OCI-LY7 (cell line): ENCODE data around the gene KIAA1217. TPM values are rescaled to one million over a fixed set of nuclear protein-coding genes. Genes with fewer than 3 reads are reported as not detected.

Source experiments
- BruUV-seq: library from RNA; stranded (reverse); fragments of 400-500 nt; replicated peaks from 2 replicates; lab custom pipeline; 2021; lab: Mats Ljungman, UMichigan
- CTCF ChIA-PET: fragments of 300-600 bp; sonication (Branson Sonifier 250); formaldehyde crosslinking; loops from one replicate; lab custom pipeline; 2022; ENCODE audit warnings: antibody characterized with exemption; ENCODE audit not compliant: unreplicated experiment; lab: Charles Lee
- POLR2A ChIA-PET: fragments of 300-600 bp; sonication (Branson Sonifier 250); formaldehyde crosslinking; loops from one replicate; lab custom pipeline; 2022; ENCODE audit warnings: antibody characterized with exemption; lab: Charles Lee
- DNase-seq: peaks from one replicate; pipeline ENCODE4 v3.0.0-alpha.2; 2015; ENCODE audit warnings: low spot score
- H2AFZ ChIP-seq: fragments of 200-600 bp; sonication (generic), shearing (Covaris generic); 2 replicates; pipeline ENCODE4 v1.6.1; 2014; ENCODE audit warnings: mild to moderate bottlenecking, antibody characterized with exemption, low read length, moderate library complexity
- H3K27ac ChIP-seq: fragments of 200-600 bp; sonication (generic); 2 replicates; pipeline ENCODE4 v1.5.1; 2014; ENCODE audit warnings: mixed run types, low read depth, mild to moderate bottlenecking, moderate library complexity, low read length, inconsistent platforms; ENCODE audit not compliant: poor library complexity, severe bottlenecking
- H3K36me3 ChIP-seq: fragments of 200-600 bp; sonication (generic); 2 replicates; pipeline ENCODE4 v1.6.1; 2014; ENCODE audit warnings: mild to moderate bottlenecking, antibody characterized with exemption, low read length, moderate library complexity, mixed read lengths; ENCODE audit not compliant: insufficient read depth
- H3K4me1 ChIP-seq: fragments of 200-600 bp; sonication (generic); 2 replicates; pipeline ENCODE4 v1.5.1; 2014; ENCODE audit warnings: mild to moderate bottlenecking, low read length; ENCODE audit not compliant: insufficient read depth, poor library complexity, severe bottlenecking
- H3K4me2 ChIP-seq: fragments of 200-600 bp; sonication (generic); 2 replicates; pipeline ENCODE4 v1.6.1; 2014; ENCODE audit warnings: mild to moderate bottlenecking, low read length
- H3K4me3 ChIP-seq: fragments of 200-600 bp; sonication (generic); 2 replicates; pipeline ENCODE4 v1.5.1; 2014; ENCODE audit warnings: mild to moderate bottlenecking, low read depth, low read length; ENCODE audit not compliant: poor library complexity, severe bottlenecking
- H3K79me2 ChIP-seq: fragments of 200-600 bp; sonication (generic); 2 replicates; pipeline ENCODE4 v1.6.1; 2016; ENCODE audit warnings: low read depth, mild to moderate bottlenecking, low read length, moderate library complexity, mixed read lengths; ENCODE audit not compliant: insufficient read depth
- H3K9me2 ChIP-seq: fragments of 200-600 bp; sonication (generic); 2 replicates; pipeline ENCODE4 v1.6.1; 2016; ENCODE audit warnings: mild to moderate bottlenecking, low read length, mixed read lengths; ENCODE audit not compliant: insufficient read depth
- H3K9me3 ChIP-seq: fragments of 200-600 bp; sonication (generic); 2 replicates; pipeline ENCODE4 v1.6.1; 2014; ENCODE audit warnings: mild to moderate bottlenecking, mixed run types, low read length, mixed read lengths
- H4K20me1 ChIP-seq: fragments of 200-600 bp; sonication (generic); 2 replicates; pipeline ENCODE4 v1.6.1; 2014; ENCODE audit warnings: mild to moderate bottlenecking, antibody characterized with exemption, low read length, moderate library complexity, mixed read lengths; ENCODE audit not compliant: insufficient read depth
- CTCF ChIP-seq: fragments of 200-600 bp; sonication (generic); conservative IDR thresholded peaks from 2 replicates; pipeline ENCODE4 v1.5.1; 2014; ENCODE audit warnings: mild to moderate bottlenecking, antibody characterized with exemption, low read length, moderate library complexity, mixed read lengths
- EZH2phosphoT487 ChIP-seq: fragments of 200-600 bp; sonication (generic); IDR thresholded peaks from 2 replicates; pipeline ENCODE4 v1.6.1; 2018; ENCODE audit warnings: low read depth, borderline replicate concordance, mild to moderate bottlenecking, mixed run types, antibody characterized with exemption, low read length, moderate library complexity, mixed read lengths
- intact Hi-C: fragments of 100-400 bp; cut with micrococcal nuclease; formaldehyde crosslinking; loops from one replicate; pipeline ENCODE4 v1.10.0; 2022; ENCODE audit not compliant: unreplicated experiment
- total RNA-seq, 2 experiments: library from RNA; depleted of rRNA in 1 of 2; stranded (reverse); fragments of >200 nt in 1 of 2; shearing (Covaris generic) in 1 of 2; gene quantifications; 2 replicates each; pipeline ENCODE4 v1.2.3, GENCODE V29; 2014 to 2022

Gene KIAA1217
- total RNA-seq, 2 experiments from 2014 or later: not detected

- no peaks in the 10 kb centered on the region for H3K9me2 ChIP-seq
- no peaks in the 10 kb centered on the region for H3K9me3 ChIP-seq
- H3K4me1 ChIP-seq: no peaks in the 10 kb centered on the region
- no peaks in the 10 kb centered on the region for H3K36me3 ChIP-seq
- H3K4me3 ChIP-seq: no peak overlapping the region
- ChIA-PET POLR2A (interaction anchor here (0.6 kb wide), 1 partner anchor 896 kb away, joined by 5 read pairs; no protein-coding TSS in a partner anchor), CTCF (no interaction called here)
- no peak overlapping the region for H3K4me2 ChIP-seq
- TF ChIP-seq CTCF: no peak
- no peak for TF ChIP-seq EZH2phosphoT487
- no peak overlapping the region for H3K27ac ChIP-seq
- no peaks in the 10 kb centered on the region for H3K79me2 ChIP-seq
- intact Hi-C loops: no loop called here
- no TSS peak for BruUV-seq
- DNase-seq: no peak
- H2AFZ ChIP-seq: no peak overlapping the region
- no peaks in the 10 kb centered on the region for H4K20me1 ChIP-seq
These were observed 4.3 kb downstream of the KIAA1217 start for GRCh38 chr10:24213266-24213665.

- no peaks in the 10 kb centered on the region for H3K4me1 ChIP-seq
- intact Hi-C loops: no loop called here
- H3K9me3 ChIP-seq: no peaks in the 10 kb centered on the region
- H2AFZ ChIP-seq: no peak overlapping the region
- no peak overlapping the region for H3K27ac ChIP-seq
- no peak overlapping the region for H3K4me2 ChIP-seq
- BruUV-seq: no TSS peak
- no peak for DNase-seq
- CTCF ChIA-PET: no interaction called here
- H3K4me3 ChIP-seq: no peak overlapping the region
- no peaks in the 10 kb centered on the region for H3K36me3 ChIP-seq
- TF ChIP-seq EZH2phosphoT487 (no peak), CTCF (no peak)
- POLR2A ChIA-PET: interaction anchor here (0.6 kb wide), 1 partner anchor 896 kb away, joined by 5 read pairs; no protein-coding TSS in a partner anchor
- no peaks in the 10 kb centered on the region for H3K79me2 ChIP-seq
- no peaks in the 10 kb centered on the region for H4K20me1 ChIP-seq
- H3K9me2 ChIP-seq: no peaks in the 10 kb centered on the region
These were observed 4.9 kb downstream of the KIAA1217 start for GRCh38 chr10:24213881-24214280.

DNA sequence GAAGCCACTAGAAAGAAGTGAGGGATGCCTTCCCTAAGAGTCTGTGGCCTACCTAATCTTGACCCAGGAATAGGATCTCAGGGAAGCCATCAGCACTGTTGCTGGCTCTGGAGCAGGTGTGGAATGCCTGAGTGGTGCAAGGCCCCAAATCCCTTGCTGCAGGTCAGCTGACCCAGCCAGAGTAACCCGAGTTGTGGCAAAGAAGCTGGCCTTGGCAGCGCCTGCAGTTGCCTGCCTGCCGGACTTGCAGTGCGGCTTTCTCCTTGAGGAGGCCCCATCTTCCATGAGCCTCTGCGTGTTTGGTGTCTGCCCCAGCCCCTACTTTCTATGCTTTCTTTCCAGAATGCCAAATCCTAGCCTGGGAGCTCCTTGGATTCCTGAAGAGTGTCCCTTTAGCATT, 5.8 kb downstream of the KIAA1217 start:
- TF ChIP-seq EZH2phosphoT487 (no peak), CTCF (no peak)

More for the DNA sequence above, 5.8 kb downstream of the KIAA1217 start:
- H2AFZ ChIP-seq: no peak overlapping the region
- no peaks in the 10 kb centered on the region for H3K79me2 ChIP-seq
- H3K36me3 ChIP-seq: no peaks in the 10 kb centered on the region
- no peak overlapping the region for H3K4me3 ChIP-seq
- H3K4me2 ChIP-seq: no peak overlapping the region
- H3K9me3 ChIP-seq: no peaks in the 10 kb centered on the region
- BruUV-seq: no TSS peak
- CTCF ChIA-PET: no interaction called here
- no peak overlapping the region for H3K27ac ChIP-seq
- no peaks in the 10 kb centered on the region for H4K20me1 ChIP-seq
- no peaks in the 10 kb centered on the region for H3K4me1 ChIP-seq
- intact Hi-C loops: no loop called here
- no peaks in the 10 kb centered on the region for H3K9me2 ChIP-seq
- POLR2A ChIA-PET: no interaction called here
- no peak for DNase-seq
